HepG2 (cell line): Measurements from ENCODE around the gene SCYGR2. TPM values are rescaled to one million over a fixed set of nuclear protein-coding genes. Genes with fewer than 3 reads are reported as not detected.

Experiments used
- ATAC-seq: fragments of 200-7000 bp; cut with Tn5 transposase; 3 replicates; pipeline ENCODE4 v1.9.1; 2020; ENCODE audit warnings: mild to moderate bottlenecking, moderate library complexity
- BruUV-seq: library from RNA; stranded (reverse); fragments of 400-500 nt; replicated peaks from 2 replicates; lab custom pipeline; 2021; lab: Mats Ljungman, UMichigan
- CTCF ChIA-PET: fragments of 300-600 bp; formaldehyde crosslinking; extraction: SDS; loops from one replicate; lab custom pipeline; 2021; ENCODE audit warnings: low total read pairs, inconsistent platforms, low intra/inter-chr PET ratio; lab: Yijun Ruan, JAX
- POLR2A ChIA-PET: fragments of 350-600 bp; sonication (Branson Sonifier 250); formaldehyde crosslinking; loops from one replicate; lab custom pipeline; 2020; ENCODE audit warnings: antibody characterized with exemption, inconsistent platforms; lab: Yijun Ruan, JAX
- DNase-seq: peaks from one replicate; pipeline ENCODE4 v3.0.0-alpha.2; 2015; ENCODE audit warnings: low spot score
- FAIRE-seq: peaks from 3 replicates; lab custom pipeline; 2011; peaks lifted over from hg19 to GRCh38; lab: Jason Lieb, UNC
- H2AFZ ChIP-seq: one replicate; pipeline ENCODE4 v1.6.1; 2011; ENCODE audit warnings: low read length, inconsistent platforms
- H3K27ac ChIP-seq: fragments of 300-600 bp; 3 replicates; pipeline ENCODE4 v1.8.0; 2011; ENCODE audit warnings: mixed run types, mild to moderate bottlenecking, mixed read lengths, low read length, inconsistent platforms; ENCODE audit not compliant: insufficient read depth; ENCODE audit errors: extremely low read length
- H3K27me3 ChIP-seq, 2 experiments: fragments of 200-600 bp in 1 of 2; 2 replicates in 1 of 2; 3 replicates in 1 of 2; pipeline versions ENCODE4 v1.6.0 to v1.8.0; 2011; ENCODE audit warnings: low read length in 2 of 2, mild to moderate bottlenecking in 2 of 2, moderate library complexity in 2 of 2, inconsistent platforms in 1 of 2; ENCODE audit not compliant: insufficient read depth in 2 of 2, control insufficient read depth in 1 of 2
- H3K36me3 ChIP-seq, 2 experiments: fragments of 200-600 bp in 1 of 2; replicated peaks in 1 of 2; 2 replicates in 1 of 2; 3 replicates in 1 of 2; pipeline versions ENCODE4 v1.5.1 to v1.8.0; 2011; ENCODE audit warnings: low read length in 2 of 2, inconsistent platforms in 1 of 2; ENCODE audit not compliant: insufficient read depth in 2 of 2, control insufficient read depth in 1 of 2
- H3K4me1 ChIP-seq: 2 replicates; pipeline ENCODE4 v1.5.1; 2012; ENCODE audit warnings: low read length, inconsistent platforms; ENCODE audit not compliant: insufficient read depth
- H3K4me2 ChIP-seq: 2 replicates; pipeline ENCODE4 v1.6.0; 2011; ENCODE audit warnings: low read depth, low read length, inconsistent platforms
- H3K4me3 ChIP-seq, 3 experiments: fragments of 200-600 bp in 1 of 3; sonication (generic), shearing (Covaris generic) in 1 of 3; replicated peaks in 1 of 3; 2 replicates each; pipeline ENCODE4 v1.5.1; 2011 to 2016; ENCODE audit warnings: low read length in 3 of 3, inconsistent platforms in 2 of 3, low read depth in 2 of 3, mild to moderate bottlenecking in 2 of 3, control low read depth in 1 of 3, mixed read lengths in 1 of 3; ENCODE audit not compliant: insufficient read depth in 1 of 3
- H3K79me2 ChIP-seq: one replicate; pipeline ENCODE4 v1.6.1; 2011; ENCODE audit warnings: low read length, inconsistent platforms; ENCODE audit not compliant: insufficient read depth
- H3K9ac ChIP-seq: 2 replicates; pipeline ENCODE4 v1.6.0; 2011; ENCODE audit warnings: mild to moderate bottlenecking, low read depth, low read length, inconsistent platforms; ENCODE audit not compliant: insufficient read depth
- H3K9me3 ChIP-seq: 2 replicates; pipeline ENCODE4 v1.5.1; 2012; ENCODE audit warnings: mild to moderate bottlenecking, low read length
- H4K20me1 ChIP-seq: 2 replicates; pipeline ENCODE4 v1.6.0; 2011; ENCODE audit warnings: inconsistent platforms, mild to moderate bottlenecking, low read length, moderate library complexity; ENCODE audit not compliant: insufficient read depth
- FOXO1 ChIP-seq: sonication (generic); formaldehyde crosslinking; IDR thresholded peaks from 2 replicates; pipeline ENCODE4 v1.4.0; 2020; ENCODE audit warnings: missing genetic modification reagents
- GPN1 ChIP-seq: sonication (generic); formaldehyde crosslinking; IDR thresholded peaks from 2 replicates; pipeline ENCODE4 v1.5.1; 2020; ENCODE audit warnings: missing genetic modification reagents, borderline replicate concordance
- HDAC1 ChIP-seq: sonication (generic); formaldehyde crosslinking; IDR thresholded peaks from 2 replicates; pipeline ENCODE4 v1.5.1; 2020; ENCODE audit warnings: mild to moderate bottlenecking, missing genetic modification reagents
- NR2F1 ChIP-seq, 2 experiments: fragments of 450-650 bp in 1 of 2; formaldehyde crosslinking in 1 of 2; IDR thresholded peaks; 2 replicates each; pipeline versions ENCODE4 v1.5.0 to v1.6.1; 2016 to 2020; ENCODE audit warnings: mild to moderate bottlenecking in 1 of 2, missing compliant biosample characterization in 1 of 2, missing genetic modification reagents in 1 of 2, moderate library complexity in 1 of 2
- NR3C1 ChIP-seq: sonication (generic); formaldehyde crosslinking; IDR thresholded peaks from 2 replicates; pipeline ENCODE4 v1.4.0; 2020; ENCODE audit warnings: missing genetic modification reagents
- PHB2 ChIP-seq: fragments of 450-650 bp; IDR thresholded peaks from 2 replicates; pipeline ENCODE4 v1.6.1; 2018; ENCODE audit not compliant: partially characterized antibody
- SIX4 ChIP-seq: sonication (generic); formaldehyde crosslinking; IDR thresholded peaks from 2 replicates; pipeline ENCODE4 v1.4.0; 2020; ENCODE audit warnings: missing genetic modification reagents
- ZBTB2 ChIP-seq: sonication (generic); formaldehyde crosslinking; IDR thresholded peaks from 2 replicates; pipeline ENCODE4 v1.8.0; 2022; ENCODE audit warnings: low read depth, missing genetic modification reagents
- ZFAT ChIP-seq: sonication (generic); formaldehyde crosslinking; conservative IDR thresholded peaks from 2 replicates; pipeline ENCODE4 v1.8.1; 2023; ENCODE audit warnings: missing genetic modification reagents, inconsistent platforms
- ZNF180 ChIP-seq: sonication (generic); formaldehyde crosslinking; IDR thresholded peaks from 2 replicates; pipeline ENCODE4 v1.4.0; 2020; ENCODE audit warnings: low read depth, missing genetic modification reagents, borderline replicate concordance
- ZNF530 ChIP-seq: sonication (generic); formaldehyde crosslinking; IDR thresholded peaks from 2 replicates; pipeline ENCODE4 v1.5.0; 2020; ENCODE audit warnings: low read depth, mild to moderate bottlenecking, missing genetic modification reagents
- ZNF556 ChIP-seq: sonication (generic); formaldehyde crosslinking; IDR thresholded peaks from 2 replicates; pipeline ENCODE4 v1.4.0; 2020; ENCODE audit warnings: mild to moderate bottlenecking, missing genetic modification reagents, borderline replicate concordance
- ZNF7 ChIP-seq: IDR thresholded peaks from 2 replicates; pipeline ENCODE4 v1.6.1; 2016; ENCODE audit warnings: missing biosample characterization, missing genetic modification reagents
- ZNF775 ChIP-seq: sonication (generic); formaldehyde crosslinking; IDR thresholded peaks from 2 replicates; pipeline ENCODE4 v1.4.0; 2020; ENCODE audit warnings: missing genetic modification reagents, mild to moderate bottlenecking, moderate library complexity, borderline replicate concordance
- WGBS: methylation state at CpG from one replicate; pipeline ENCODE4 v1.1.6; 2017; ENCODE audit warnings: low lambda C conversion rate; 5-methylcytosine and 5-hydroxymethylcytosine counted together
- in situ Hi-C: cut with HindIII; loops from 2 replicates; pipeline ENCODE4 v1.10.0; 2017; ENCODE audit warnings: low pct_unique_long_range_greater_than_20kb; ENCODE audit not compliant: extremely low pct_ligation_motif_present
- intact Hi-C: fragments of 100-400 bp; cut with micrococcal nuclease; formaldehyde crosslinking; loops from one replicate; pipeline ENCODE4 v1.10.0; 2022; ENCODE audit not compliant: unreplicated experiment
- polyA plus RNA-seq, 8 experiments: library from polyadenylated mRNA; depleted of rRNA in 3 of 8; stranded (reverse) in 7 of 8; unstranded in 1 of 8; fragments of >200 nt; fragmentation: Illumina TruSeq in 4 of 8; extraction: Trizol in 4 of 8; gene quantifications; 2 replicates each; pipeline versions ENCODE4 v1.2.1 to v1.2.3, GENCODE V29; 2011 to 2016; ENCODE audit warnings: low read depth in 4 of 8, missing spikeins in 1 of 8, mixed read lengths in 1 of 8; ENCODE audit not compliant: insufficient read depth in 1 of 8
- total RNA-seq, 5 experiments: library from RNA; depleted of rRNA; stranded (reverse); fragments of >200 nt; fragmentation: Illumina TruSeq; extraction: Trizol; gene quantifications; 2 replicates each; pipeline ENCODE4 v1.2.3, GENCODE V29; 2016; ENCODE audit warnings: low read depth in 1 of 5

The SCYGR2 gene
- total and polyA plus RNA-seq, 2 of the 13 experiments (the other 11 are each of a cell fraction or from before 2014, with no cell fraction given), result not detected

GRCh38 chr2:227579791-227580190 is 18.9 kb upstream of the SCYGR2 start:
- H3K79me2 ChIP-seq, result no peaks in the 10 kb centered on the region
- CTCF ChIA-PET, result no interaction called here
- no peak overlapping the region for H3K4me3 ChIP-seq
- peaks cover 14% of the 10 kb centered on the region for H3K9me3 ChIP-seq
- TF ChIP-seq ZNF7 (CRISPR knock-in tag), result no peak
- TF ChIP-seq GPN1 (CRISPR knock-in tag), result no peak
- TF ChIP-seq ZNF775, result no peak
- no peak for TF ChIP-seq PHB2
- TF ChIP-seq ZNF530 (CRISPR knock-in tag), result no peak
- no peak for TF ChIP-seq ZFAT (CRISPR knock-in tag)
- TF ChIP-seq HDAC1 (CRISPR knock-in tag), result no peak
- no peak for TF ChIP-seq SIX4 (CRISPR knock-in tag)
- no peak for TF ChIP-seq ZNF556 (CRISPR knock-in tag)
- no peak for TF ChIP-seq NR3C1 (CRISPR knock-in tag)
- no peak for TF ChIP-seq ZNF180 (CRISPR knock-in tag)
- TF ChIP-seq FOXO1 (CRISPR knock-in tag), result no peak
- no peak for TF ChIP-seq NR2F1 (CRISPR knock-in tag; IDR thresholded peaks at IDR 0.05)
- TF ChIP-seq ZBTB2 (CRISPR knock-in tag), result no peak
- H3K27me3 ChIP-seq, result no peaks in the 10 kb centered on the region
- H2AFZ ChIP-seq, result no peak overlapping the region
- POLR2A ChIA-PET, result no interaction called here
- no peaks in the 10 kb centered on the region for H4K20me1 ChIP-seq
- in situ Hi-C loops (no loop called here), intact Hi-C loops (no loop called here)
- FAIRE-seq (no peak), ATAC-seq (no peak), DNase-seq (no peak)
- H3K4me2 ChIP-seq, result no peak overlapping the region
- H3K9ac ChIP-seq, result no peak overlapping the region
- no peak overlapping the region for H3K27ac ChIP-seq
- BruUV-seq, result no TSS peak
- WGBS, result 50% methylated on average over 1 of the region's 1 CpG
- H3K4me1 ChIP-seq, result peaks cover 16% of the 10 kb centered on the region
- no peaks in the 10 kb centered on the region for H3K36me3 ChIP-seq
